GM19372 (cell line): ENCODE data around the gene CHKA.

ENCODE experiments used
- ATAC-seq: cut with Tn5 transposase; IDR thresholded peaks from one replicate; pipeline ENCODE4 v1.9.1; 2021; ENCODE audit warnings: mild to moderate bottlenecking, low read depth, moderate library complexity; ENCODE audit not compliant: unreplicated experiment

CHKA gene

DNA sequence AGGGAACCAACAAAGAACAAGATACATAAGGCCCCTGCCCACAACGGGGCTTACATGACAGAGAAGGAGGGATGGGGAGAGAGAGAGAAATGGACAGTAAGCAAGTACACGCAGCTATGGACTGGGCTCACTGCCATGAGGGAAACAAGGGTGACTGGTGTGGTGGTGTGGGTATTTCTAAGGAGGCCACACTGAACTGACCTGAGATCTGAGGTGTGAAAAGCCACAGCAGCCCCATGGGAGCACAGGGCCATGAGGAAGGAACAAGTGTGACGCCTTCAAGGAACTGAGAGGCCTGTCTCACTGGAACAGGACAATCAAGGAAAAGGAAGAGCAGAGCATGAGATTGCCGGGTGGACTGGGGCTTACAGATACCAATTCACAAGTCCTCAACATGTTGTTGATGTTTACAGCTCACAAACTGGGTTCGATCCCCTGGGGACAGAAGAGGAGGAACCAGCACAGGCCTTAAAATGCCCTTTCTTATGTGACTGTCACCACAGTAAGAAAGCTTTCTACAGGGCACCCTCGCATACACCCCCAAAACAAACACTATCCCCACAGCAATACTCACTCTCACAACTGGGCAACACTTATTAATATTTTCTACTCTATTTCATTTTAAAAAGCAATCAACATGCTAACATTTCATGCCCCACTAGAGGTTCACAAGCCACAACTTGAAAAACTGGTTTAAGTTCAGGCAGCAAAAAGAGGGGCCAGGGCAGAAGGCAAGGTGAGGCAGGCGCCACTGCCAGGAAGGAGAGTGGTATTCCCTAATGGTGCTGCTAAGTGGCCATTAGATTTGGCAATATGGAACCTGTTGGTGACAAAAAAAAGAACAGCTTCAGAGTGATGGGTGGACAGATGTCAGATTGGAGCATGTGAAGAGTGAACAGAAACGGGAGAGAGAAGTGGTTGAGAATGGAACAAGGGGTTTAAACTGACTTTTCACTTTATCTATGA is 43.3 kb downstream of the CHKA start:
- ATAC-seq: no peak

DNA sequence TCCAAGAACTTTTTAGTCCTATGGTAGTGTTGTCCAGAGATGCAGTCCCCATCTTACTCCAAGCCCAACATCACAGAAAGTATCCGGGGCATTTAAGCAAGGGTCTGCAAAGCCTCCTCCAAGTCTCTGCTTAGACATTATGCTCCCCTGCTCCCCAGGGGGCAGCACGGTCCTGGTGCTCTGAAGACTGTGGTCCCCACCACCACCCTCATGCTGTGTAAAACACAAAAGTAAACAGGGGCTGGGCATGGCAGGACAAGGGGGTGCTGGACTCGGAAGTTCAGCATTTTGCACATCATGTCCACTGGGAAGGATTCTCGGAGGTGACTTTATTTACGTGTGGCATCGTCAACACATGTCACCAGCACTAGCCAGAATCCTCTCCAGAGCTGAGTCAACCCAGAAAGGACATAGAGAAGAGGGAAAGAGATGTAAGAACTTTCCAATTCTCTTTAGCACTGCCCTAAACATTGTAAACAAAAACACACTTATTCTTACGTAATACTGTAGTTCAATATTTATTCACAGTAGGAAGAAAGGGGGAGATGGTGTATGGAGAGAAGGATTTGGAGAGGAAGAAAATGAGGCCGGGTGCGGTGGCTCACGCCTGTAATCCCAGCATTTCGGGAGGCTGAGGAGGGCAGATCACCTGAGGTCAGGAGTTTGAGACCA is 44.7 kb downstream of the CHKA start:
- ATAC-seq: no peak

DNA sequence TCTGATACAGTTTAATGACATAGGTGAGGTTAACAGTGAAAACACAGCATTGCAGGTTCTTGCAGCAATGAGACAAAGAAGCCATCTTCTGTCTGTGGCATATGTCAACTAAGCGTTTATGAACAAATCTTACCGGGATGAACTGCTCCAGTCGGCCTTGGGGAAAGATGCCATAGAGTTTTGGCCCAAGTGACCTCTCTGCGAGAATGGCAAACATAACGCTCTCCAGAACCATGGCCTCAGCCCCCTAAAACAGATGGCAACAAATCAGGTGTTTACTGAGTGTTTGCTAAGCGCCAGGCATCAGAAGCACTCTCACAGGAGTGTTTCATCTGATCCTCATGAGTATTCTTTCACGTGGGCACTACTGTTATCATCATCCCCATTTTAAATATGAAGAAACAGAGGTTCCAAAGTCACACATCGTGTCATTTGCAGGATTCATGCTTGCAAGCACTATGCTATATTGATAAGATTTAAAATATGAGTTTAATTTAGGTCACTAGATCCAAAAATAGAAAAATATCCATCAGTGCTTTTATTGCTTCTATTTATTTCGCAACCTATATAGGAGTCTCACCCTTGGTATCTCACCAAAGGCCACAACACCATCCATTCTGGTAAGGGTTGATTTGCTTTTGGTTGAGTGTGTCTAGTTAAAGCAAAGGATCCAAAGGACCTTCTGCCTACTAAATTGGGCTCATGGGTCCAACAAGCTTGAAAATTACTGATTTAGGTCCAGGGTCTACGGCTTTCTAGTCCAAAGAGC is 46.4 kb downstream of the CHKA start:
- ATAC-seq: no peak

DNA sequence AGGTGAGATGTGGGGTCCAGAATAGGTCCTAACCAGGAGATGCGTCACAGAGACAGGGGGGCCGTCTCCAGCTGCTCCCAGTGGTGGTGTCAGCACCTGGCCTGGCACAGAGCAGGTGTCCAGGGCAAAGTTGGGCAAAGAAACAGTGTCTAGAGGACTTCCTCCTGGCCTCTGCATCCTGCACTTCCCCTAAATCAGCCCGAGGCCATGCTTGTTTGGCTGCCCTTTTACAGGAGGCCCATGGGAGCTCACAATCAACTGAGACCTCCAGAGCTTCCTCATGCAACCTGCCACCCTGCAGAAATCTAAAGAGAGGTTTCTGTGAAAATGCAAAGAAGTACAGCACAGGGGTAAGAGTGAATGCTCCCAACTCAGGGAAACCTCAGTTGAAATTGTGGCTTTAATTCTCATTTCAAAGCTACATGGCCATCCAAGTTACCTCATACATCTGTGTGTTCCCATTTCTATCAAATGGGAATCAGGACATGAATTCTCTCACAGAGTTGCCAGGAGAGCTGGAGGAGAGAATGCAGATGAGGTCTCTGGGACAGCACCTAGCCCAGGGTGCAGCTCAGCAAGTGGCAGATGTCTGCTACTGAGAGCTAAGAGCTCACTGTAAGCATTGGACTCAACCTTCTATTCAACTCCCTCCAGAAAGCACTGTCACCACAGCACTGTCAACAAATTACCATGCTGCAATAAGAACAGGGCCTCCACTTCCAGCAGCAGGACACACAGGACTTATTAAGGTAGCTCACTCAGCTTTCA is 49.7 kb downstream of the CHKA start:
- no peak for ATAC-seq

DNA sequence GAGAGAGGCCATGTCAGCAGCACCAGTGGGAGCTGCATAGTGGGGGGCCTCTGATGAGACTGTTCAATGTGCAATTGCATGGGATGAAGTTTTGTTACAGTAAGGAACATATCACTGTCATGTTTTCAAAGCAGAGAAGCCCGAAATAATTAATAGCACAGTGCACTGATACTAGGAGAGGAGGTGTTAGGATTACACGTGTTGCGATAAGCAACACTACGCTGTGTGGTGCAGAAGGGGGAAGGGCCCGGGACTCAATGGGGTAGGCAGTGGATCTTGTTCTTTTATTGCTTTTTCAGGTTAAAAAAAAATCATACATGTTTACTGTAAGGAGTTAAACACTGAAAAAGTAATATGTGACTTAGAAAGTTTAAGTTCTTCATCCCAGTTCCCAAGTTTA is 53.2 kb downstream of the CHKA start:
- no peak for ATAC-seq

DNA sequence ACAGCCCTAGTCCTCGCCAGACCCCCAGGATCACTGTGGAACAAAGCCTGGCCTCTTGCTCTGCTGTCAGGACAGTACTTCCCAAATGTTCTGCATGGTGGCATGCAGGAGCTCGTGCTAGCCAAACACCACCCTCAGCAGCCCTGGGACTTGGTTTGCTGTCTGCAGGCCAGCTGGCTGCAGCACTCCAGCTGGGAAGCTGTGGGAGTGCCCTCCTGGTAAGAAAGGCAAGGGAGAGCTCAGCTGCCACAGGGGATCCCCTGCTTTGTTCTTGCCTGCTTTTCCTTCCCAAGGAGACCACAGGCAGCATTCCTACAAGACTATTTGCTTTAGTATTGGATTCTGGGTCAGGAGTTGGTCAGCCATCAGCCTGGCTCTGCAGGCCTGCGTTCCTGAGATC is 54.4 kb downstream of the CHKA start:
- no peak for ATAC-seq

DNA sequence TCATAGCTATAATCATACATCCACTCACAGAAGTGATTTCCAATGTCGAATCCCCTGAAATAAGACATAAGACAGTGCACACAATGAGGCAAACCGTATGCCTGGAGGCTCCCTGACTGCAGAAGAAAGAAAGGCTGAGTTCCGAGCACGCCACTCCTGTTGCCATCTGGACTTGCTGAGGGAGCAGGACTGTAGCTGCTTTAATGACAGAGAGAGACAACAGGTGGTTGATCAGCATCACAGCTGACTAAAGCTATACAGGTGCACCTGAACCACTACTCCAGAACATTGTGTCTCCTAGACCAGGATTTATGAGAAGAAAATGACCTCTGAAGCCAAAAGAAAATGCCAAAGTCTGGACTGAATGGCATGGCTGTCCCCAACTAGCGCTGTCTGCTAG is 55.3 kb downstream of the CHKA start:
- ATAC-seq: no peak

DNA sequence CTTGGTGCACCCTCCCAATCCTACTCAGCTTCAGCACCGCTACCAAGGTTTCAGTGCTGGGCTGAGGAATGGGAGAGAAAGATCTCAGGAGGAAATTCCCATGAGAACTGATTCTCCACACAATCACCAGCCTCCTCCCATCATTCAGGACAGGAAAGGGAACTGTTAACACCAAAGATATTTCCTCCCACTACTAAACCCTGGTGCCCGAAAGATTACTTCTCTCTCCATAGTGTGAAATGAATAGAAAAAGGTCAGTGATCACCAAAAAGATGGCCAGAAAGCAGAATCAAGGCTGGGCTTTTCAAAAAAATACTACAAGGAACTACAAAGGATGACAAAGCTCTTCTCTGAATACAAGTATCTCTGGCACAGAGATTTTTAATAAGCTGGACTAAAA is 56.3 kb downstream of the CHKA start:
- no peak for ATAC-seq

DNA sequence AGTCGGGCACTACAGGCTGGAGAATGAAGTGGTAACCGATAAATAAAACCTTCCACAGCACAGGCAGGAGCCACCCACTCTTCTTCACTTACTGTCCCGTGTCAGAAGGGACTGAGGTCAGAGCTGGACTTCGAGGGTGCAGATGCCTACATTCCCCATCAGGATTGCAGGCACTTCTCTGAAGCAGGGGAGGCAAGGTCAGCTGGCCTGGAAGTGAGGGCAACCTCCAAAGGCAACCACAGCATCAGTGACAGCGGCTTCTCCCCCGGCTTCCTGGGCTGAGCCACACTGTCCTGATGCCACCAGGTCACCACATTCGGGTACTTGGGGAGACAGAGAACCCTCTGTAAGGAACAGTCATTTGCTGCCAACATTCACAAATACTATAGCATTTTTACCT is 59.7 kb downstream of the CHKA start:
- no peak for ATAC-seq

DNA sequence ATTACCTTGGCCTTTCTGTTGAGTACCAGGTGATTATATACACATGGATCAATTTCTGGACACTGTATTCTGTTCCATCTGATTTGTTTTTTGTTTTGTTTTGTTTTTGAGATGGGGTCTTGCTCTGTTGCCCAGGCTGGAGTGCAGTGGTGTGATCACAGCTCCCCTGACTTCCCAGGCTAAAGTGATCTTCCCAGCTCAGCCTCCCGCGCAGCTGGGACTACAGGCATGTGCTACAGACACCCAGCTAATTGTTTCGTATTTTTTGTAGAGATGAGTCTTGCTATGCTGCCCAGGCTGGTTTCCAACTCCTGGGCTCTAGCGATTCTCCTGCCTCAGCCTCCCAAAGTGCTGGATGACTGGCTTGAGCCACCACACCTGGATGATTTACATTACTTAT is 63.4 kb downstream of the CHKA start:
- ATAC-seq: no peak

DNA sequence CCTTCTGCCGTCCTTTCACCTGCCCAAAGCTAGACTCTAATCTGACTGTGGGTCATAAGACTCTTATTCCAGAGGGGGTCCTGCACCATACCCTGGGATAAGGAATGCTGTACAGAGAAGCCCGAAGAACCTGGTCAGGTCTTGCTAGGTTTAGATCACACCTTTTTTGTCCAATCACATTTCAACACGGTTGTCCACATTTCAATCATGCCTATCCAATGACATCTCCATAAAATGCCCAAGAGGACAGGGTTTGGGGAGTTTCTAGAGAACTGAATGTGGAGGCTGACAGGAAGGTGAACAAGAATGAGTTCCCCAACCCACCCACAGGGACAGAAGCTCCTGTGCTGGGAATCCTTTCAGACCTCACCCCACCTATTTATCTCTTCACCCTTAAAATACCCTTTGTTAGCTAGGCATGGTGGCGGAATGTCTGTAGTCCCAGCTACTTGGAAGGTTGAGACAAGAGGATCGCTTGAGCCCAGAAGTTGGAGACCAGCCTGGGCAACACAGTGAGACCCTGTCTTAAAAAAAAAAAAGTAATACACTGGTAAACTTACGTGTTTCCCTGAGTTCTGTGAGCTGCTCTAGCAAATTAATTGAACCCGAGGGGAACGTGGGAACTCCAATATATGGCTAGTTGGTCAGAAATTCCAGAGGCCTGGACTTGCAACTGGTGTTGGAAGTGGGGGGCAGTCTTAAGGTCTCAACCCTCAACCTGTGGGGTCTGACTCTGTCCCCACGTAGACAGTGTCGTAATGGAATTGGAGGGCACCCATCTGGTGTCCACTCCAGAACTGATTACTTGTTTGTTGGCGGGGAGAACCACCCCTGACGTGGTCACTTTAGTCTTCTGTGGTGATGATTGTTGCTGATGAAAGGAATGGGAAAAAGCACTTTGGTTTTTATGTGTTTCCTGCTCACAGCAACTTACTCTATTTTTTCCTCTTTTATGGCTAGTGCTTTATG is 64.6 kb downstream of the CHKA start:
- ATAC-seq: no peak

DNA sequence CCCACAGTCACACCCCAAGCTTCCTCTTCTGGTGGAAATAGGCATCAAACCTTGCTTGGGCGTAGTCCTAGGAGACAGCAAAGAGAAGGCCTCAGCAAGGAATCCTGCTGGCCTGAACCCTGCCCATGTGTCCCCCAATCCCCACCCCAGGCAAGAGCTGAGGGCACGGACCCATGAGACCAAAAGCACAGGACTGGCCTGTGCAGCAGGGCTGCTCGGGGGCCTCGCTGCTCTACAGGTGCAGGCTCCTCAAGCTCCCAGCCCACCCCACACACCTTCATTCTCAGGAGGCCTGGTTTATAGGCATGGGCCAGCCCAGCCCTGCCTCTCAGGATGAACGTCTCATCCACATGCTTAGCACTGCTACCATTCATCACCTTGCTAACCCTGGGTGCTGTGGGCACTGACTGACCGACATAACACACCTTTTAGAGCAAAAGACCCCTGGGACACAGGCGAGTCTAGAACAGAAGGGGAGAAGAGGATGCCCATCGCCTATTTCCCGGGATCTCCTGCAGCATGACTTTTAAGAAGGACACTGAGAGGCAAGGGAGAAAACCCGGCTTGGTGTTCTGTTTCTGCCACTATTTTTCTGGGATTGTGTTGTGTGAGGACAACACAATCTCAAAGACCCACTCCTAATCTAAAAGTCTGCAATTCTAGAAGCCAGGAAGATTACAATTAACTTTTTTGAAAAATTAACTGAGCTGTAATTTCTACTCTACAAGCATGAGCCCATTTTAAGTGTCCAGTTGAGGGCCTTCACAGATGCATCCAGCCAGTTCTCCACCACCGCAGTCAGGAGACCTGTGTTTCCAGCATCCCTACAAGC is 67.0 kb downstream of the CHKA start:
- ATAC-seq: no peak

DNA sequence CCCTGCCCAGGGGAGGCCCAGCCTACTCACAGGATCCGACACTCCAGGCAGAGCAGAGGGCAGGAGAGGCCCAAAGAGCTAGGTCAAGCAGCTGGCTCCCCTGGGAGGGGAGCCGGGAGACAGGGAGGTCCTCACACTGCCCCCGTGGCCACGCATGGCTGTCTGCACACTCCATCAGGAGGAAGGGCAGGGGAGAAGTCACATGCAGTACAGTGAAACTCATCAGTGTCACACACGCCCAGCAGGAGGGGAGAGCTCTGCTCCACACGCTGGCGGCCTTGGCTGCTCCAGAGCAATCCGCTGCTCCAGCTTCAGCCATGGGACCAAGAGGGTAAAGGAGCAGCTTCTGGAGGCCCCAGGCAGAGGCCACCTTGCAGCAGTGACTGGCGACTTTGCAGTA is 68.1 kb downstream of the CHKA start:
- ATAC-seq: no peak

DNA sequence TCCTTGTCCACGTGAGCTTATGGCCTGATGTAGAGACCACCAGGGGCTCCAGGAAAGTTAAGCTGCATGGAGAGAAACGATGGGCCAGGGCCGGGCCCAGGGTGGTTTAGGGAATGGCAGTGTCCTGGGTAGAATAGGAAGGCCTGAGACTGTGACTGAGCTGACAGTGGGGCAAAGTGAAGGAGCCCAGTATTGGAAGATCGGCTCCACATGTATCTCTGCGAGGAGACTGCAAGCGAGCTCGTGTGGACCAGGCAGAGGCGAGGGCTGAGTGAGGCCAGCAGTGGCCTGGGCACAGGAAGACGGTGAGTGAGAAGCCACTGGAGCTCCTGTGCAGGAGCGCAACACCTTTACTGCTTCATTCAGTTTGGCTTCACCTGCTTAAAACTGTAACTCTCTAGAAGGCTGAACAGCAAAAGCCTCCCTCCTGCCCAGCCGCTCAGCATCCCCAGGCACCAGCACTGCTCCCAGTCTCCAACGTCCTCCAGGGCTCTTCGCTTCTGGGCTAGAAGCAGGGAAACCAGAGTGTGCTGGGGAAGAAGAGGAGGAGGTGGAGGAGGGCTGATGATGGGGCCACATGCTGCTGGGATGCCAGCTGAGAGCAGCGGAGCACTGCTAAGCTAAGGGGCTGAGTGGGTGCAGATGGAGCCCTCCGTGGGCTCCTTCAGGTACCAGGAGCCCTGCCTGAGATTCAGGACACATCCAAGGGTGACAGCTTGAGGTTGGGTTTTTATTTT is 68.9 kb downstream of the CHKA start:
- ATAC-seq: no peak

DNA sequence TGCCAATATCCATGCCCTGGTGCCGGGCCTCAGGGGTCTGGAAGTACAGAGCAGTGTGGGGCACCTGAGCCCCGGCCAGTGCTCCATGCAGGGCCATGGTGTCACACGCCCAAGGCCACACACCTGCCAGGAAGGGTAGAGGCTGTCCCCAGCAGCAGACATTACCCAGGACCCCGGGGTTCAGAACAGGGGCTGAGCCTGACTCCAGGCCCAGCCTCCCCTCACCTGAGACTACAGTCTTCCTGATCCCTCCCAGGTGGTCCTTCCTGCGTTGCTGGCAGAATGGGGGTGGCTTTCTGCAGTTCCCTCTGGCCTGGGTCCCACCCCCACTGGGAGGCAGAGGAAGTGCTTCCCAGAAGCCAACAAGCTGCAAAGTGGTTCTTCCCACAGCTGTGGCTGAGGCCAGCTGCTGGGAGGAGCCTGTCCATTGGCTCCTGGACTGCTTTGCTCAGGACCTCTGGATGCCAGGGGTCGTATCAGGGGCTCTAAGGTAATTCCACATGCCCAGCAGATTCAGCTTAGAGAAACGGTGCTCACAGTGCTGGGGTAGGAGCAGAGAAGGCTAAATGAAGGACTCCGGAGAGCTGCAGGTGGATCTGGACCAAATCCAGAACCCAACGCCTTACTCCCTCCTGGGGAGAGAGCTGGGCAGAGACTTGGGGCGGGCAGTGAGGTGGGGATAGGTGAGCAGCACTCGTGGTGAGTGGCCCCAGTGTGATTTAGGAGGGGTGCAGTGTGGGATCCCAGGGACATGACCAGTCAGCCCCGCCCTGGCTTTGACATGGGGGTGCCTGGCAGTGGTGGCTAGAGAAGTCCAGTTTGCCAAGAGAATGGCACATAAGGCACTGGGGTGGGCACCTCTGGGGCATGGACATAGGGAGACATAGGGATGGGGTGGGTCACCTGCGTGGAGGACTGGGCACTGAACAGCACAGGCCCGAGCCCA is 69.7 kb downstream of the CHKA start:
- no peak for ATAC-seq

DNA sequence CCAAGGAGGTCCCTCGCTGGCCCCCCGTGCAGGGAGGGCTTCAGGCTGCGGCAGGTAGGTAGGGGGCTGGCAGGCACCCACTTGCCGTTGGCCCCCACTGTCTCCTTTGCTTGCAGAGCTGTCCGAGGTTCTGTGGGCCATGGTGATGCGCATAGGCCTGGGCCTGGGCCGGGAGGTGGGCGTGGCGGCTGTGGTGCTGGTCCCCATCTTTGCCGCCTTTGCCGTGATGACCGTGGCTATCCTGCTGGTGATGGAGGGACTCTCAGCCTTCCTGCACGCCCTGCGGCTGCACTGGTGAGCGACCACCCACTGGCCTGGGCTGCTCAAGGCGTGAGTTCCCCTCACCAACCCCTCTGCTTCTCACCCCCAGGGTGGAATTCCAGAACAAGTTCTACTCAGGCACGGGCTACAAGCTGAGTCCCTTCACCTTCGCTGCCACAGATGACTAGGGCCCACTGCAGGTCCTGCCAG is 70.8 kb downstream of the CHKA start:
- ATAC-seq: no peak
